NB4 (cell line): ENCODE data around the gene IRAG1.

Source experiments
- DNase-seq: peaks from one replicate; pipeline ENCODE4 v3.0.0; 2010; ENCODE audit warnings: low read depth
- H3K4me3 ChIP-seq: one replicate; pipeline ENCODE4 v1.5.1; 2011; ENCODE audit warnings: mild to moderate bottlenecking, low read depth, low read length, moderate library complexity
- CTCF ChIP-seq: IDR thresholded peaks from one replicate; pipeline ENCODE4 v1.5.1; 2012; ENCODE audit warnings: low read depth, low read length
- MAX ChIP-seq: IDR thresholded peaks from 2 replicates; pipeline ENCODE4 v1.6.1; 2011; ENCODE audit warnings: low read depth, low read length
- MYC ChIP-seq: IDR thresholded peaks from 2 replicates; pipeline ENCODE4 v1.6.1; 2011; ENCODE audit warnings: low read depth, low read length
- POLR2A ChIP-seq: IDR thresholded peaks from 2 replicates; pipeline ENCODE4 v1.6.1; 2011; ENCODE audit warnings: mild to moderate bottlenecking; ENCODE audit not compliant: insufficient read length; ENCODE audit errors: extremely low read depth

IRAG1 gene

GRCh38 chr11:10716122-10716521 is 22.6 kb upstream of the IRAG1 start:
- TF ChIP-seq MYC, result no peak
- no peak for TF ChIP-seq CTCF
- no peak for TF ChIP-seq MAX
- TF ChIP-seq POLR2A, result no peak
- H3K4me3 ChIP-seq, result no peak overlapping the region
- DNase-seq, result no peak

- no peak for DNase-seq
- TF ChIP-seq POLR2A (no peak), MYC (no peak), CTCF (no peak), MAX (no peak)
- H3K4me3 ChIP-seq, result no peak overlapping the region
These were observed 22.0 kb upstream of the IRAG1 start for GRCh38 chr11:10715571-10715970.

GRCh38 chr11:10709299-10710086 is 15.9 kb upstream of the IRAG1 start:
- no peak for TF ChIP-seq MAX
- no peak for TF ChIP-seq POLR2A
- no peak for TF ChIP-seq CTCF
- DNase-seq, result no peak
- no peak overlapping the region for H3K4me3 ChIP-seq

- DNase-seq, result no peak
- H3K4me3 ChIP-seq, result no peak overlapping the region
- TF ChIP-seq MYC, result no peak
- TF ChIP-seq POLR2A, result no peak
- TF ChIP-seq CTCF, result no peak
- no peak for TF ChIP-seq MAX
These were observed 14.6 kb upstream of the IRAG1 start for GRCh38 chr11:10708131-10708530.

- no peak overlapping the region for H3K4me3 ChIP-seq
- TF ChIP-seq CTCF, result no peak
- TF ChIP-seq POLR2A, result no peak
- no peak for TF ChIP-seq MAX
- no peak for TF ChIP-seq MYC
- DNase-seq, result peak; percentile 13
These were observed 8.4 kb upstream of the IRAG1 start for GRCh38 chr11:10701982-10702381.
